Heart left ventricle (tissue), 16 donors: ENCODE data around the gene RDX. TPM values are rescaled to one million over a fixed set of nuclear protein-coding genes. Genes with fewer than 3 reads are reported as not detected.
A peak's percentile ranks its signal among the peaks of the same experiment; 100 is the strongest.

Experiments
- ATAC-seq, 4 donors: fragments of 200-7000 bp; cut with Tn5 transposase; one replicate each; pipeline ENCODE4 v1.9.1; 2020 to 2022; ENCODE audit warnings: moderate library complexity in 4 of 4, mild to moderate bottlenecking in 3 of 4, moderate number of reproducible peaks in 1 of 4
- DNase-seq, 5 donors: peaks; one replicate each; pipeline ENCODE4 v3.0.0-alpha.2; 2020
- H3K27ac ChIP-seq, 12 donors: fragments of 200-600 bp; sonication (generic) in 4 of 12; one replicate each; pipeline versions ENCODE4 v1.5.0 to v1.8.0; 2016 to 2022; ENCODE audit warnings: mild to moderate bottlenecking in 2 of 12
- H3K27me3 ChIP-seq, 9 donors: fragments of 200-600 bp; sonication (generic) in 2 of 9; one replicate each; pipeline versions ENCODE4 v1.5.1 to v1.8.0; 2016 to 2022; ENCODE audit warnings: mild to moderate bottlenecking in 3 of 9
- H3K36me3 ChIP-seq, 9 donors: fragments of 200-600 bp; sonication (generic) in 2 of 9; one replicate each; pipeline versions ENCODE4 v1.5.0 to v1.8.0; 2018 to 2022; ENCODE audit warnings: mild to moderate bottlenecking in 2 of 9
- H3K4me1 ChIP-seq, 12 donors: fragments of 200-600 bp; sonication (generic) in 4 of 12; one replicate each; pipeline versions ENCODE4 v1.5.0 to v1.8.0; 2016 to 2022; ENCODE audit warnings: mild to moderate bottlenecking in 3 of 12
- H3K4me3 ChIP-seq, 12 donors: fragments of 200-600 bp; sonication (generic) in 4 of 12; one replicate each; pipeline versions ENCODE4 v1.5.0 to v1.8.0; 2017 to 2022; ENCODE audit warnings: mild to moderate bottlenecking in 9 of 12, moderate library complexity in 4 of 12
- H3K9me3 ChIP-seq, 12 donors: fragments of 200-600 bp; sonication (generic) in 4 of 12; one replicate each; pipeline versions ENCODE4 v1.5.0 to v1.8.0; 2016 to 2022; ENCODE audit warnings: mild to moderate bottlenecking in 1 of 12
- POLR2A ChIP-seq, 2 donors: fragments of 450-650 bp; IDR thresholded peaks; one replicate each; pipeline ENCODE4 v1.6.1; 2017; ENCODE audit warnings: antibody characterized with exemption in 2 of 2, mild to moderate bottlenecking in 2 of 2, moderate library complexity in 2 of 2
- WGBS, 4 donors: extraction: QIAGEN DNeasy Blood & Tissue Kit in 2 of 4; methylation state at CpG; one replicate each; pipeline versions ENCODE4 v1.1.5 to v1.1.7; 2013 to 2018; 5-methylcytosine and 5-hydroxymethylcytosine counted together
- intact Hi-C, 10 donors: fragments of 100-400 bp; cut with DNase I; formaldehyde crosslinking; loops; one replicate each; pipeline versions ENCODE4 v1.11.1 to v1.14.2; 2022
- long read RNA-seq, 3 donors: library from polyadenylated mRNA; unstranded; transcript quantifications; one replicate each; pipeline ENCODE4 v2.0.0, GENCODE V29; 2020 to 2021
- polyA plus RNA-seq, 2 donors: library from polyadenylated mRNA; stranded (reverse); fragments of 200-250 nt; gene quantifications; one replicate each; pipeline ENCODE4 v1.2.3, GENCODE V29; 2013
- total RNA-seq, 9 donors: library from RNA; depleted of rRNA in 2 of 9; stranded (reverse); fragments of >200 nt in 2 of 9; fragmentation: NEBNext Ultra II Directional in 3 of 9; extraction: Animal tissue kit (Norgen Biotek cat#: 25700) in 3 of 9; gene quantifications; one replicate each; pipeline versions ENCODE4 v1.1.0 to v1.2.4, GENCODE V29; 2016 to 2023
- TF ChIP-seq, protein P1 (sequence below), 12 donors: fragments of 200-600 bp; sonication (generic) in 4 of 12; IDR thresholded peaks; one replicate each; pipeline versions ENCODE4 v1.5.0 to v1.8.0; 2018 to 2022; ENCODE audit warnings: antibody characterized with exemption in 12 of 12, mild to moderate bottlenecking in 5 of 12
- donor health status: ischemic (EF 13 %, LVEDD 7.1; RV severe dilation, severe dysfunction).
- donor health status: healthy with polysubstance abuse.
- donor health status: DM: no; HTN: yes; CAD: no.
- donor health status: DM: no; HTN: no; CAD: no.
- donor health status: ischemic (EF 25% LVEDD 6.9; RV normal size, moderate dysfunction).
- donor health status: ischemic (EF 25% LVEDD 5.7; RV mildly dilated, moderate dysfunction).
- donor health status: healthy.
- donor health status: DM: yes; HTN: yes; CAD: no.
- donor health status: ischemic (EF 35%, LVEDD 5.7; RV mildly dilated, moderate dysfunction).
- donor health status: nonischemic (EF 11% LVEDD 7.7; RV severe dilation, severe dysfunction).
- donor health status: DM: yes; HTN: yes; CAD: no.
- donor health status: PGD.
- donor health status: ischemic (EF 29% LVEDD 5.4; RV normal size, mild dysfunction).
- donor health status: nonischemic (EF 23%, LVEDD 6.1; RV moderate dilation, normal function).

Gene RDX
- total RNA-seq (100 to 1,000 TPM in 8 of 9 donors, 10 to 100 TPM in 1; 96.8 to 148 (median 126) TPM), polyA plus RNA-seq (10 to 100 TPM; 33.5 to 56.7 TPM)
- long read RNA-seq, donor 1, full-length matches to known transcripts, result 18 of 60 reads
- long read RNA-seq, donor 1, partial matches to known transcripts, result 34 of 60 reads
- long read RNA-seq, donor 1, other reads (novel, unspliced or antisense), result 8 of 60 reads
- long read RNA-seq, donor 2, full-length matches to known transcripts, result 10 of 54 reads
- long read RNA-seq, donor 2, partial matches to known transcripts, result 36 of 54 reads
- long read RNA-seq, donor 2, other reads (novel, unspliced or antisense), result 8 of 54 reads
- long read RNA-seq, donor 3, full-length matches to known transcripts, result 26 of 72 reads
- long read RNA-seq, donor 3, partial matches to known transcripts, result 37 of 72 reads
- long read RNA-seq, donor 3, other reads (novel, unspliced or antisense), result 9 of 72 reads

DNA sequence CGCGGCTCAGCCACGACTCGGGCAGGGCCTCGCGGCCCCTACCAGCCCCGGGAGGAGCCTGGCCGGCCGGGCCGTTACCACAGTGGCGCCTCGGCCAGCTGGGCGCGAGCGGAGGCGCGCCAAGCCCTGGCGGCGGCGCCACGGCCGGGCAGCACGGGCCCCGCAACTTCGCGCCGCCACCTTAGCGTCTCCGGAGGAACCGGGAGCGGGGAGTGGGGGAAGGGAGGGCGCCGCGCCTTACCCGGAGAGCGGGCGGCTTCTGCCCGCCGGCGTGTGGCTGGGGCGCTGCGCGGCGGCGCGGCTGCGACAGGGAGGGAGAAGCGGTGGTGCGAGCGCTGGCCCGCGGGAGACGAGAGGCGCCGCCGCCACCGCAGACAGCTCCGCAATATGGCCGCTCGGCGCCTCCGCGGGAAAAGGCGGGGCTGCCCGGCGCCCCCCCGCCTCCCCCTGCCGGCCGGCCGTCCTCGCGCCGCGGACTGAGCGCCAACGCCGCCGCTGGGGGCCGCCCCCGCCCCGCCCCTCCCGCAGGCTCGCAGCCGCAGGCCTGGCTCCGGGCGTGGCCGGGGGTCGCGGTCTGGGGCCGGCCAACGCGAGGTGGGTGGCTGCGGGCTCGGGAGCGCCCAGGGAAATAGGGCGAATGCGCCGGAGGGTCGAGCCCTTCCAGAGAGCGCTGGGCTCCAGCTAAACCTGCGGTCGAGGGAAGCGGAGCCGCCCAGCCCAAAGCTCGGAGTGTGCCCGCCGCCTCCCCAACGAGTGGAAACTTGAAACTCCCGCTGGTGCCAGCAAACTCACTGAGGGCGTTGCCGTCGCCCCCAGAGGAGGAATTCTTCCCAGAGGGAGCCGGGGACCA, at the start of gene RDX:
Gene RDX (minus strand): TSS at position 389 of the 850 bp plus-strand sequence. CDS start 16,922 bp downstream, outside the sequence.
- TF ChIP-seq, protein P1, sequence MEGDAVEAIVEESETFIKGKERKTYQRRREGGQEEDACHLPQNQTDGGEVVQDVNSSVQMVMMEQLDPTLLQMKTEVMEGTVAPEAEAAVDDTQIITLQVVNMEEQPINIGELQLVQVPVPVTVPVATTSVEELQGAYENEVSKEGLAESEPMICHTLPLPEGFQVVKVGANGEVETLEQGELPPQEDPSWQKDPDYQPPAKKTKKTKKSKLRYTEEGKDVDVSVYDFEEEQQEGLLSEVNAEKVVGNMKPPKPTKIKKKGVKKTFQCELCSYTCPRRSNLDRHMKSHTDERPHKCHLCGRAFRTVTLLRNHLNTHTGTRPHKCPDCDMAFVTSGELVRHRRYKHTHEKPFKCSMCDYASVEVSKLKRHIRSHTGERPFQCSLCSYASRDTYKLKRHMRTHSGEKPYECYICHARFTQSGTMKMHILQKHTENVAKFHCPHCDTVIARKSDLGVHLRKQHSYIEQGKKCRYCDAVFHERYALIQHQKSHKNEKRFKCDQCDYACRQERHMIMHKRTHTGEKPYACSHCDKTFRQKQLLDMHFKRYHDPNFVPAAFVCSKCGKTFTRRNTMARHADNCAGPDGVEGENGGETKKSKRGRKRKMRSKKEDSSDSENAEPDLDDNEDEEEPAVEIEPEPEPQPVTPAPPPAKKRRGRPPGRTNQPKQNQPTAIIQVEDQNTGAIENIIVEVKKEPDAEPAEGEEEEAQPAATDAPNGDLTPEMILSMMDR (IDR thresholded peaks at IDR 0.05), result peak in 4 of 12 donors; percentile 4 to 40 (median 24)
- TF ChIP-seq POLR2A (IDR thresholded peaks at IDR 0.05), result peak in 1 of 2 donors; percentile 54
- Histone ChIP-seq H3K9me3 (no peaks in the 10 kb centered on the region), H3K36me3 (no peaks in the 10 kb centered on the region), H3K27me3 (no peaks in the 10 kb centered on the region), H3K4me1 (peaks cover 0 to 51% (median 33%) of the 10 kb centered on the region in 12 donors), H3K27ac (peak within 1 kb of the TSS; percentile 94 to 99 (median 97)), H3K4me3 (peak within 1 kb of the TSS; percentile 68 to 99 (median 90))
- intact Hi-C loops, result loop anchor here in 8 of 10 donors (5.0 to 10.0 kb wide), 7 partner anchors 66 to 202 kb away; partner anchors contain the start of genes FDX1 (in 1 of the 8) and ZC3H12C (in 1 of the 8)
- 0 to 1% (median 0%) methylated on average over 6 to 113 of the region's 113 CpGs for WGBS, 4 donors
- peak; percentile 79 to 95 (median 88) for ATAC-seq
- peak; percentile 82 to 89 (median 85) for DNase-seq

DNA sequence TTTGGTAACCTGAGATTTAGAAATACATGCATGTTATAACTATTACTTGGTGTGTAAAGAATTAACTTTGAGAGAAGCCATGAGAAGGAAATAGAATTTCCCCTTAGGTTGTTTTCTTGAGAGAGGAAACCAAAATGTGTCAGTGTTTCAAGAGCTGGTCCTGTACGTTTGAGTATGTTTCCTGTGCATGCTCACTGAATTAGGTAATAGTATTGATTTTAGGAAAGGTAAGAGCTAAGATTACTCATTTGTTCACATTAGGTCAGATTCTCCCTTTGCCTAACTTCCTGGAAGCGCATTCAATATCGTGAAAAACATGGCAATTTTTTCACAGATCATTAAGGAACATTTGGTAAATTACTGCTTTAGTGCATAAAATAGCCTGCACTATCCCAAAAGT, 49.3 kb upstream of the RDX start:
- Histone ChIP-seq H3K27me3 (no peaks in the 10 kb centered on the region), H3K9me3 (no peaks in the 10 kb centered on the region), H3K4me3 (no peak overlapping the region), H3K4me1 (peaks cover 0 to 28% (median 1%) of the 10 kb centered on the region in 12 donors), H3K36me3 (no peaks in the 10 kb centered on the region), H3K27ac (no peak overlapping the region)
- WGBS, 4 donors, result 69 to 76% (median 73%) methylated on average over 3 of the region's 3 CpGs
- TF ChIP-seq POLR2A (IDR thresholded peaks at IDR 0.05), result no peak
- TF ChIP-seq, protein P1 (IDR thresholded peaks at IDR 0.05), result no peak
- ATAC-seq (no peak), DNase-seq (no peak)
- intact Hi-C loops, result no loop called here

DNA sequence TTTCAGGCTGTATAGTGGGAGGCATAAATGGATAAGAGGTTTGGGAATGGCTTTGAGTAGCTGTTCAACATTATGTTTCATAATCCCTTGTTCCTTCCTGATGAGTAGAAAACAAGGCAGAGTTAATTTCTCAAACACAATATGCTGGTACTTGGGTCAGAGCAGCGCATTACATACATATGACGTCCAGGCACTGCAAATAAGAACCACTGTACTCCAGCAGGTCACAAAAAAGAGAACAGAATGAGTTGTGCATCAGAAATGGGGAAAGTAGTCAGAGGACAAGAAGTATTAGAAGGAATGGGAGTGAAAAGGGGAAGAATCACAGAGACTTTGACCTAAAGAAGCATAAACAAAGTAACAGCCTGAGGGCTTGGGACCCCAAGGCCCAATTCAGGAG, 44.0 kb upstream of the RDX start:
- ATAC-seq (no peak), DNase-seq (no peak)
- H3K4me3 ChIP-seq, result no peak overlapping the region
- TF ChIP-seq, protein P1 (IDR thresholded peaks at IDR 0.05), result no peak
- no peak for TF ChIP-seq POLR2A (IDR thresholded peaks at IDR 0.05)
- H3K27me3 ChIP-seq, result no peaks in the 10 kb centered on the region
- H3K36me3 ChIP-seq, result no peaks in the 10 kb centered on the region
- no peak overlapping the region for H3K27ac ChIP-seq
- H3K4me1 ChIP-seq, result no peaks in the 10 kb centered on the region
- intact Hi-C loops, result no loop called here
- 40 to 74% (median 64%) methylated on average over 2 of the region's 2 CpGs for WGBS, 4 donors
- H3K9me3 ChIP-seq, result no peaks in the 10 kb centered on the region
